Keratinocyte (primary cell): Measurements from ENCODE around the gene DPH1. TPM values are rescaled to one million over a fixed set of nuclear protein-coding genes. Genes with fewer than 3 reads are reported as not detected.
A peak's percentile ranks its signal among the peaks of the same experiment; 100 is the strongest.

Source experiments
- DNase-seq: peaks from one replicate; pipeline ENCODE4 v3.0.0-alpha.2; 2011; ENCODE audit warnings: low read depth, missing footprints, low spot score
- FAIRE-seq: peaks from 2 replicates; lab custom pipeline; 2011; peaks lifted over from hg19 to GRCh38; lab: Jason Lieb, UNC
- H2AFZ ChIP-seq: 2 replicates; pipeline ENCODE4 v1.6.0; 2012; ENCODE audit warnings: low read length, control low read depth, inconsistent platforms; ENCODE audit not compliant: control insufficient read depth
- H3K27ac ChIP-seq: 2 replicates; pipeline ENCODE4 v1.5.1; 2011; ENCODE audit warnings: low read length; ENCODE audit not compliant: control insufficient read depth, insufficient read depth
- H3K27me3 ChIP-seq: 3 replicates; pipeline ENCODE4 v1.6.0; 2011; ENCODE audit warnings: low read length; ENCODE audit not compliant: control insufficient read depth, insufficient read depth; ENCODE audit errors: extremely low read depth
- H3K36me3 ChIP-seq, 2 experiments: 2 replicates in 1 of 2; 3 replicates in 1 of 2; pipeline ENCODE4 v1.5.1; 2011; ENCODE audit warnings: low read length in 2 of 2, mild to moderate bottlenecking in 1 of 2; ENCODE audit not compliant: control insufficient read depth in 2 of 2, insufficient read depth in 2 of 2; ENCODE audit errors: extremely low read depth in 1 of 2
- H3K4me1 ChIP-seq: 3 replicates; pipeline ENCODE4 v1.5.1; 2011; ENCODE audit warnings: low read length; ENCODE audit not compliant: control insufficient read depth, insufficient read depth; ENCODE audit errors: extremely low read depth
- H3K4me2 ChIP-seq: 3 replicates; pipeline ENCODE4 v1.6.0; 2011; ENCODE audit warnings: low read depth, low read length; ENCODE audit not compliant: control insufficient read depth, insufficient read depth; ENCODE audit errors: extremely low read depth
- H3K4me3 ChIP-seq, 3 experiments: fragments of 200-600 bp in 1 of 3; sonication (generic) in 1 of 3; 2 replicates in 2 of 3; 3 replicates in 1 of 3; pipeline ENCODE4 v1.5.1; 2011 to 2016; ENCODE audit warnings: low read length in 3 of 3, mild to moderate bottlenecking in 3 of 3, control low read depth in 2 of 3, inconsistent platforms in 1 of 3, low read depth in 1 of 3, mixed read lengths in 1 of 3, mixed run types in 1 of 3, moderate library complexity in 1 of 3; ENCODE audit not compliant: control insufficient read depth in 2 of 3, insufficient read depth in 2 of 3; ENCODE audit errors: extremely low read depth in 1 of 3
- H3K79me2 ChIP-seq: 2 replicates; pipeline ENCODE4 v1.6.0; 2012; ENCODE audit warnings: low read length; ENCODE audit not compliant: control insufficient read depth, insufficient read depth
- H3K9ac ChIP-seq: 3 replicates; pipeline ENCODE4 v1.6.0; 2011; ENCODE audit warnings: low read length; ENCODE audit not compliant: control insufficient read depth, insufficient read depth; ENCODE audit errors: extremely low read depth
- H3K9me1 ChIP-seq: 3 replicates; pipeline ENCODE4 v1.6.0; 2011; ENCODE audit warnings: low read length; ENCODE audit not compliant: control insufficient read depth, insufficient read depth; ENCODE audit errors: extremely low read depth
- H3K9me3 ChIP-seq: 2 replicates; pipeline ENCODE4 v1.5.1; 2012; ENCODE audit warnings: low read depth, low read length; ENCODE audit not compliant: control insufficient read depth
- H4K20me1 ChIP-seq: 3 replicates; pipeline ENCODE4 v1.6.0; 2011; ENCODE audit warnings: low read length; ENCODE audit not compliant: control insufficient read depth, insufficient read depth; ENCODE audit errors: extremely low read depth
- CTCF ChIP-seq, 3 experiments: IDR thresholded peaks in 1 of 3; conservative IDR thresholded peaks in 1 of 3; optimal IDR thresholded peaks in 1 of 3; 2 replicates in 2 of 3; 3 replicates in 1 of 3; pipeline versions ENCODE3 to v1.5.1; 2011; ENCODE audit warnings: low read length in 3 of 3, mild to moderate bottlenecking in 3 of 3, moderate library complexity in 2 of 3, control low read depth in 1 of 3, inconsistent platforms in 1 of 3; ENCODE audit not compliant: insufficient read depth in 2 of 3; ENCODE audit errors: extremely low read depth in 1 of 3
- EZH2 ChIP-seq: IDR thresholded peaks from one replicate; pipeline ENCODE4 v1.6.1; 2012; ENCODE audit warnings: inconsistent platforms, mild to moderate bottlenecking, low read length, moderate library complexity
- dilution Hi-C: fragments of 300-500 bp; cut with MboI; formaldehyde crosslinking; loops from one replicate; pipeline ENCODE4 v1.7.0; 2020; ENCODE audit warnings: low sequenced_read_pairs; ENCODE audit not compliant: extremely low pct_ligation_motif_present
- polyA plus RNA-seq, 5 experiments: library from polyadenylated mRNA; depleted of rRNA in 3 of 5; stranded (reverse) in 3 of 5; stranded (forward) in 1 of 5; unstranded in 1 of 5; fragments of >200 nt; gene quantifications; 1 replicate in 1 of 5; 2 replicates in 3 of 5; 3 replicates in 1 of 5; pipeline versions ENCODE4 v1.2.1 to v1.2.3, GENCODE V29; 2011 to 2012; ENCODE audit warnings: missing spikeins in 2 of 5, low read depth in 1 of 5, low replicate concordance in 1 of 5

The DPH1 gene
- polyA plus RNA-seq, 1 donor (not counting 4 experiments of a cell fraction or from before 2014, with no cell fraction given), result 18.9 TPM

DNA sequence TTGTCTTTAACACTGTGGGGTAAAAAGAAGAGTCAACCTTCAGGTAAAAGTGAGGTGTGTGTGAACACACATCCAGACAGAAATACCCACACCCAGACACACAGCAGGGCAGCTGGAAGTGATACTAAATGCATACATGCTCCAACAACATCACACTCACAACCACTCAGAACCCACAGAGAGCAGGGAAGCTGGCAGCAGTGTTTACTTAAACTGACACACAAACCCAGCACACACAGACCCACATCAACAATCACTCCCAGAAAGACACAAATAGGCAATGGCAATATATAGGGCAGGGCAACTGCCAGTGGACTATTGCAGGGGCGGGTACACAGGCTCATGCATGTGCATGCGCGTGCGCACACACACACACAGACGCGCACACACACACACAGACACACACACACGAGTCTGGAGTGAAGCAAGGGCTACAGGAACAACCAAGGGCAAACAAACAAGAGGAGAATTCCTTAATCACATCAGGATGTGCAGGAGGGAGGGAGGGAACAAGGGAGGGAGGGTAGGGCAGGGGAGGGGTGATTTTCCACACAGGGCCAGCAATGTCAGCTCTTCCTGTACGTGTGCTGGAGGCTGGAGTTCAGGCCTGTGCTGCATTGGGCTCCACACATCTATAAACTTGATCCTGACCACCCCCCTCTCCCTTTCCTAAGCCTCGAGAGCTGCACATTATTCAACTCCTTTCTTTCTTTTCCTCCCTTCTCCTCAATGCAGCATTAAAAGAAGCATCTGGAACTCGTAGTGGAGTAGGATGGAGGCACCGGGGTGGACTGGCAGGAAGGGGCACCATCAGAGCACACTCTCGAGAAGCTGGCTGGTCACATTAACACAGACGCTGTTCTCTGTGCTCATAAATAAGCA is 55.1 kb downstream of the DPH1 start:
- no peaks in the 10 kb centered on the region for H3K9me1 ChIP-seq
- H3K27me3 ChIP-seq, result no peaks in the 10 kb centered on the region
- no peak overlapping the region for H3K9ac ChIP-seq
- H3K4me3 ChIP-seq, result no peak overlapping the region
- no peaks in the 10 kb centered on the region for H3K79me2 ChIP-seq
- H3K36me3 ChIP-seq, result peaks cover 16 to 17% of the 10 kb centered on the region in 2 experiments
- TF ChIP-seq EZH2, result no peak
- no peak for TF ChIP-seq CTCF (optimal IDR thresholded peaks at IDR 0.05 in 1 of 3, IDR thresholded peaks at IDR 0.05 in 1 of 3, conservative IDR thresholded peaks at IDR 0.05 in 1 of 3; ENCODE audit: extremely low read depth in 1 of 3, insufficient read depth in 2 of 3, low read length in 3 of 3)
- DNase-seq, result no peak
- peaks cover 36% of the 10 kb centered on the region for H3K4me1 ChIP-seq
- no peaks in the 10 kb centered on the region for H4K20me1 ChIP-seq
- H3K4me2 ChIP-seq, result no peak overlapping the region
- peak; percentile 41 for FAIRE-seq
- no peaks in the 10 kb centered on the region for H3K9me3 ChIP-seq
- dilution Hi-C loops, result no loop called here
- no peak overlapping the region for H2AFZ ChIP-seq
- H3K27ac ChIP-seq, result peak overlapping the region; percentile 33

DNA sequence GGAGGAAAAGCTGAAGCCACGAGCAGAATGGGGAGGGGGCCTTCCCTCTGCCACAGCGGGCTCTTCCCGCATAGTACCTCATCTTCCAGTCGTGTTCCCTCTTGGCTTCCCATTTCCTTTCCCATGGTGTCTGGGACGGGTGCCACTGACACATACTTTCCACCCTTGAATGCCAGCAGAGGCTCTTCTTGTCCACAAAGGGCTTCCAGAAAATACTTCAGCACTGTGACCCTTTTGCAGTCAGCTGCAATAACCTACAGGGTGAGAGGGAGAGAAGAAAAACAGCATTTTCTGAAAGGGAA is 55.6 kb downstream of the DPH1 start:
- H3K9ac ChIP-seq, result no peak overlapping the region
- no peak overlapping the region for H2AFZ ChIP-seq
- H3K4me2 ChIP-seq, result no peak overlapping the region
- peaks cover 41% of the 10 kb centered on the region for H3K4me1 ChIP-seq
- FAIRE-seq (no peak), DNase-seq (no peak)
- no peaks in the 10 kb centered on the region for H3K9me3 ChIP-seq
- H3K36me3 ChIP-seq, result peaks cover 17 to 18% of the 10 kb centered on the region in 2 experiments
- TF ChIP-seq EZH2 (no peak), CTCF (optimal IDR thresholded peaks at IDR 0.05 in 1 of 3, IDR thresholded peaks at IDR 0.05 in 1 of 3, conservative IDR thresholded peaks at IDR 0.05 in 1 of 3; ENCODE audit: extremely low read depth in 1 of 3, insufficient read depth in 2 of 3, low read length in 3 of 3) (no peak)
- no peaks in the 10 kb centered on the region for H3K9me1 ChIP-seq
- H3K4me3 ChIP-seq, result no peak overlapping the region
- H3K79me2 ChIP-seq, result no peaks in the 10 kb centered on the region
- H3K27me3 ChIP-seq, result no peaks in the 10 kb centered on the region
- dilution Hi-C loops, result no loop called here
- no peak overlapping the region for H3K27ac ChIP-seq
- no peaks in the 10 kb centered on the region for H4K20me1 ChIP-seq
